Endodermal cell (in vitro differentiated cells): ENCODE measurements around the gene RTBDN. TPM values are rescaled to one million over a fixed set of nuclear protein-coding genes. Genes with fewer than 3 reads are reported as not detected.

Experiments used
- DNase-seq: peaks from one replicate; pipeline ENCODE4 v3.0.0-alpha.2; 2017
- H3K27ac ChIP-seq: 2 replicates; pipeline ENCODE4 v1.5.1; 2013; ENCODE audit warnings: mild to moderate bottlenecking, low read depth, low read length, moderate library complexity
- H3K27me3 ChIP-seq: 2 replicates; pipeline ENCODE4 v1.6.1; 2013; ENCODE audit warnings: mild to moderate bottlenecking, low read length, moderate library complexity; ENCODE audit not compliant: insufficient read depth, control insufficient read depth, poor library complexity, severe bottlenecking
- H3K36me3 ChIP-seq: 2 replicates; pipeline ENCODE4 v1.7.0; 2013; ENCODE audit warnings: mild to moderate bottlenecking, low read length, moderate library complexity; ENCODE audit not compliant: control insufficient read depth, insufficient read depth
- H3K4me1 ChIP-seq: one replicate; pipeline ENCODE4 v1.7.0; 2013; ENCODE audit warnings: low read length; ENCODE audit not compliant: control insufficient read depth, insufficient read depth
- H3K4me3 ChIP-seq: 2 replicates; pipeline ENCODE4 v1.5.1; 2013; ENCODE audit warnings: mild to moderate bottlenecking, low read length, moderate library complexity
- H3K9ac ChIP-seq: 2 replicates; pipeline ENCODE4 v1.6.1; 2013; ENCODE audit warnings: mild to moderate bottlenecking, low read length, moderate library complexity; ENCODE audit not compliant: poor library complexity, severe bottlenecking; ENCODE audit errors: extremely low read depth
- H3K9me3 ChIP-seq: 2 replicates; pipeline ENCODE4 v1.6.1; 2013; ENCODE audit warnings: mild to moderate bottlenecking, low read length, moderate library complexity; ENCODE audit not compliant: control insufficient read depth
- H3K27ac Mint-ChIP-seq: 2 replicates; pipeline ENCODE4 v1.8.0; 2020; ENCODE audit warnings: mixed read lengths
- H3K27me3 Mint-ChIP-seq: 2 replicates; pipeline ENCODE4 v1.8.0; 2021; ENCODE audit warnings: mild to moderate bottlenecking, mixed read lengths; ENCODE audit not compliant: insufficient read depth
- H3K36me3 Mint-ChIP-seq: 2 replicates; pipeline ENCODE4 v1.8.0; 2020; ENCODE audit warnings: low read depth, mixed read lengths
- H3K4me1 Mint-ChIP-seq: 2 replicates; pipeline ENCODE4 v1.8.0; 2020; ENCODE audit warnings: mixed read lengths
- H3K4me3 Mint-ChIP-seq: 2 replicates; pipeline ENCODE4 v1.8.0; 2020; ENCODE audit warnings: mild to moderate bottlenecking, moderate library complexity, mixed read lengths
- H3K9me3 Mint-ChIP-seq: 2 replicates; pipeline ENCODE4 v1.8.0; 2020; ENCODE audit warnings: mild to moderate bottlenecking, mixed read lengths
- WGBS, 2 experiments: methylation state at CpG; one replicate each; pipeline versions ENCODE4 v1.1.5 to v1.1.7; 2013; ENCODE audit warnings: missing lambda C conversion rate in 2 of 2, mixed read lengths in 1 of 2; ENCODE audit not compliant: insufficient coverage in 1 of 2, insufficient read length in 1 of 2; 5-methylcytosine and 5-hydroxymethylcytosine counted together
- total RNA-seq, 2 donors: library from RNA; stranded (reverse); fragmentation: NEBNext Ultra II Directional in 1 of 2; extraction: Animal tissue kit (Norgen Biotek cat#: 25700) in 1 of 2; gene quantifications; 2 replicates in 1 of 2; 3 replicates in 1 of 2; pipeline ENCODE4 v1.2.1, GENCODE V29; 2021
- TF ChIP-seq, protein P1 (sequence below): fragments of 200-600 bp; sonication (generic); conservative IDR thresholded peaks from 2 replicates; pipeline ENCODE4 v1.5.0; 2021; ENCODE audit warnings: antibody characterized with exemption, mild to moderate bottlenecking

RTBDN gene
- total RNA-seq, 2 donors from 2014 or later, result 0.68 to 1.7 TPM

DNA sequence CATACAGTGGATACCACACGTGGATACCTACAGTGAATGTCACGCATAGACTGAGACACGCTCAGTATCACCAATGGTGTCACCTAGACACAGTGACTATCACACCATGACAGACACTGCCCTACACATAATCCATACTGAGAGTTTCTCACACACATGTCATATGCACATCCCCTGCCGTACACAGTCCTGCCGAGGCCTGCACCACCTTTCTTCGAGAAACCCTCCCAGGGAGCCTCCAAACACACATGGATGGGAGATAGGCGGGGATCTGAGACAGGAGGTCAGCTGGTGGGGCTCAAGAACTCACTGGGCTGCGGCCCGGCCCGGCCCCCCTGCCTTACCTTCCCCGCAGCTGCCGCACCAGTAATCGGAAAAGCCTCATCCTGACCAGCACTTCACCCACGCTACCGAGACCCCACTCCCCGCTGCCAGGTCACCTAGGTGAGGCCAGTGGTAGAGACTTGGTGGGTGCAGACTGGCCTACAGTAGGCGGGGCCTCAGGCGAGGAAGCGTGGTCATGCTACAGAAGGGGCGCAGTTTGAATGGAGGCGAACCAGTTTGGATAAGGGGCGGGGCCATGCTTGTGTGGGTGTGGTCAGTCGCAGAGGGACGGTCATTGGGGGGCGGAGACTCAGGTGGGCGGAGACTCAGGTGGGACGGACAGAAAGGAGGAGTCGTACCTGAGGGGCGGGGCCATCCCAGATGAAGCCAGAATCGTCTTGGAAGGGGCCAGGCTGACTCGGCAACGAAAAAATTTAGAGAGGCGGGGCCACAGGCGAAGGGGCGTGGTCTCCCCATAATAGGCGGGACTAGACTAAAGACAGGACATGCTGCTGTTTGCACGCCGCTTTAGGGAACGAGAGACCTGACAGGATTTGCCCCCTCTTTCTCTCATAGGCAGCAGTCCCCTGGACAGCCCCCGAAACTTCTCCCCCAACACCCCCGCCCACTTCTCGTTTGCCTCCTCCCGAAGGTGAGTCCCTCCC lies 6.0 kb upstream of the RTBDN start:
- peak overlapping the region; percentile 55 for H3K4me3 Mint-ChIP-seq
- DNase-seq, result peak; percentile 100
- H3K27me3 ChIP-seq, result peaks cover 36% of the 10 kb centered on the region
- WGBS, 2 experiments, result 19 to 32% methylated on average over 16 to 43 of the region's 43 CpGs
- TF ChIP-seq, protein P1, sequence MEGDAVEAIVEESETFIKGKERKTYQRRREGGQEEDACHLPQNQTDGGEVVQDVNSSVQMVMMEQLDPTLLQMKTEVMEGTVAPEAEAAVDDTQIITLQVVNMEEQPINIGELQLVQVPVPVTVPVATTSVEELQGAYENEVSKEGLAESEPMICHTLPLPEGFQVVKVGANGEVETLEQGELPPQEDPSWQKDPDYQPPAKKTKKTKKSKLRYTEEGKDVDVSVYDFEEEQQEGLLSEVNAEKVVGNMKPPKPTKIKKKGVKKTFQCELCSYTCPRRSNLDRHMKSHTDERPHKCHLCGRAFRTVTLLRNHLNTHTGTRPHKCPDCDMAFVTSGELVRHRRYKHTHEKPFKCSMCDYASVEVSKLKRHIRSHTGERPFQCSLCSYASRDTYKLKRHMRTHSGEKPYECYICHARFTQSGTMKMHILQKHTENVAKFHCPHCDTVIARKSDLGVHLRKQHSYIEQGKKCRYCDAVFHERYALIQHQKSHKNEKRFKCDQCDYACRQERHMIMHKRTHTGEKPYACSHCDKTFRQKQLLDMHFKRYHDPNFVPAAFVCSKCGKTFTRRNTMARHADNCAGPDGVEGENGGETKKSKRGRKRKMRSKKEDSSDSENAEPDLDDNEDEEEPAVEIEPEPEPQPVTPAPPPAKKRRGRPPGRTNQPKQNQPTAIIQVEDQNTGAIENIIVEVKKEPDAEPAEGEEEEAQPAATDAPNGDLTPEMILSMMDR, result no peak
- peak overlapping the region; percentile 34 for H3K9ac ChIP-seq
- H3K36me3 ChIP-seq, result no peaks in the 10 kb centered on the region
- no peaks in the 10 kb centered on the region for H3K9me3 ChIP-seq
- no peaks in the 10 kb centered on the region for H3K36me3 Mint-ChIP-seq
- H3K4me1 ChIP-seq, result no peaks in the 10 kb centered on the region
- no peaks in the 10 kb centered on the region for H3K4me1 Mint-ChIP-seq
- no peaks in the 10 kb centered on the region for H3K9me3 Mint-ChIP-seq
- H3K4me3 ChIP-seq, result peak overlapping the region; percentile 78
- H3K27ac ChIP-seq, result peak overlapping the region; percentile 73
- peak overlapping the region; percentile 94 for H3K27ac Mint-ChIP-seq
- H3K27me3 Mint-ChIP-seq, result peaks cover 60% of the 10 kb centered on the region

DNA sequence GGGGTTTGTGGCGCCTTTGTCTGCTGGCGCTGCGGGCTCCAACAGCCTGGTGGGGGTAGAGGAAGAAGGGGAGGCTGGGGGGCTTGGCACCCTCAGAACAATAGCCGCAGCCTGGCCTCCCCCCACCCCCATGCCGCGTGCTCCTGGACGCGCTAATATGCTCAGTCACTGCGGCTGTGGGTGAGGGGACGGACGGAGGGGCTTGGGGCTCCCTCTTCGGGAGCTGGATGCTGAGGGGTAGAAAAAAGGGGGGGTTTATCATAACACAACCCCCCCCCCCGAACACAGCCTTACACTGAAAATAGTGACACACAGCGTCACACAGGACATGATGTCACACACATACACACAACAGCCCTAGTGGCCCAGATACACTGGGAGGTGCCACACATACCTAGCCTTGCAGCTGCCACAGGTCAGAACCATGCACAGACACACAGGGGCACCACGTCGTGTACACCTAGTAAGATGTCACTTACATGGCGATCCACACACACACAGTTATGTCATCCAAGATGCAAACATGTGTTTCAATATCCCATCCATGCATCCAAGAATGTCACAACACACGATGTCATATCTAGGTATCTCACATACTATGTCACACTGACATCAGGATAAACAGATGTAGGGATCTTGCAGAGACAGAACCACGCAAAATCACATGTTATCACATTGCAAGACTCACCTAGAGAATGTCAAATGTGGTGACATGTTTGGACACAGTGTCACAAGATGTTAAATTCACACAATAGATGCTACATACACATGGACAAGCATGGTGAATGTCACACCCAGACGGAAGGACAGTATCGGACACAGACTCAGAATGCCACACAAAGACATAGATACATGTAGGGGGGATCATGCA lies 4.7 kb upstream of the RTBDN start:
- DNase-seq, result peak; percentile 52
- Mint-ChIP-seq H3K4me3 (peak overlapping the region; percentile 64), H3K4me1 (peaks cover 4% of the 10 kb centered on the region), H3K27ac (no peak overlapping the region), H3K9me3 (no peaks in the 10 kb centered on the region), H3K36me3 (no peaks in the 10 kb centered on the region), H3K27me3 (peaks cover 73% of the 10 kb centered on the region)
- H3K27me3 ChIP-seq, result peaks cover 48% of the 10 kb centered on the region
- peak overlapping the region; percentile 42 for H3K27ac ChIP-seq
- H3K4me1 ChIP-seq, result no peaks in the 10 kb centered on the region
- TF ChIP-seq, protein P1, result no peak
- peak overlapping the region; percentile 71 for H3K4me3 ChIP-seq
- no peak overlapping the region for H3K9ac ChIP-seq
- no peaks in the 10 kb centered on the region for H3K36me3 ChIP-seq
- WGBS, 2 experiments, result 42 to 77% methylated on average over 5 to 18 of the region's 21 CpGs
- H3K9me3 ChIP-seq, result no peaks in the 10 kb centered on the region

DNA sequence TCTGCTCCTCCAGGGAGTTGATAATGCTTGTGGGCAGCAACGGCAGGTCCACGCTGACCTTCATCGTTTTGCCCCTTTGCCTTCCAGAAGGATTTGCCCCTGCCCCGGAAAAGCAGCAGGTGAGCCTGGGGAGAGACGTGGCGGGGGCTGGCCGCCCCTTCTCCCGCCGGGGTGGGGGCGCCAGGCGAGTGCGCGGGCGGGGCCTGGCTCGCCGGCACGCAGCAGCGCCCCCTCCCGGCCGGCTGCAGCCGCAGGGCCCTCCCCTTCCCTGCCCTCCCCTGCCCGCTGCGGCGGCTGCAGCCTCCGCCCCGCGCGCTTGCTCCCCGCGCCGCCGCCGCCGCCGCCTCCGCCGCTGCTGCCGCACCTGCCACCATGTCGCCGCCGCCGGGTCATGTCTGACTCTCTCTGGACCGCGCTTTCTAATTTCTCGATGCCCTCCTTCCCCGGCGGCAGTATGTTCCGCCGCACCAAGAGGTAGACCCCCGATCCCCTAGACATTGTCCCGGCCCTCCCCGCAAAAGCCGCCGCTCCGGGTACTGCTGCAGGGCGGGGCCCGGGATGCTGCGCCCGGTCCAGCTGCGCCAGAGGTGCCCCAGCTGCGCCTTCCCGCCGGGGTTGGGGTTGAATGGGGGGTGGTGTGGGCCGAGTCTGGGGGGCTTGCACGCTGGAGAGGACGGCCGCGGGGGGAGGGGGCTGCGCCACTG lies 4.0 kb upstream of the RTBDN start, which contains the start of gene MAST1:
Gene MAST1 (plus strand): TSS at position 334 of the 704 bp plus-strand sequence. CDS start 58 bp downstream, at position 392.
- Mint-ChIP-seq H3K27ac (no peak within 1 kb of the TSS), H3K4me1 (peaks cover 4% of the 10 kb centered on the region), H3K36me3 (no peaks in the 10 kb centered on the region), H3K9me3 (no peaks in the 10 kb centered on the region), H3K27me3 (peaks cover 76% of the 10 kb centered on the region), H3K4me3 (peak within 1 kb of the TSS; percentile 64)
- peak within 1 kb of the TSS; percentile 79 for H3K27ac ChIP-seq
- no peak within 1 kb of the TSS for H3K9ac ChIP-seq
- H3K27me3 ChIP-seq, result peaks cover 53% of the 10 kb centered on the region
- peak; percentile 87 for DNase-seq
- H3K9me3 ChIP-seq, result no peaks in the 10 kb centered on the region
- H3K36me3 ChIP-seq, result no peaks in the 10 kb centered on the region
- H3K4me3 ChIP-seq, result peak within 1 kb of the TSS; percentile 71
- WGBS, 2 experiments, result 0% methylated on average over 7 to 59 of the region's 69 CpGs
- H3K4me1 ChIP-seq, result no peaks in the 10 kb centered on the region
- TF ChIP-seq, protein P1, result peak; percentile 85
